Liver (tissue), 9 donors: ENCODE measurements around the gene SEMA4D. TPM values are rescaled to one million over a fixed set of nuclear protein-coding genes. Genes with fewer than 3 reads are reported as not detected.

Experiments used
- DNase-seq: peaks from one replicate; pipeline ENCODE4 v3.0.0-alpha.2; 2017; ENCODE audit warnings: low spot score
- H3K27ac ChIP-seq, 2 donors: one replicate each; pipeline ENCODE4 v1.7.0; 2013; ENCODE audit warnings: inconsistent platforms in 2 of 2, low read length in 2 of 2, control low read depth in 1 of 2, low read depth in 1 of 2, mild to moderate bottlenecking in 1 of 2
- H3K27me3 ChIP-seq, 4 donors: one replicate each; pipeline versions ENCODE4 v1.6.1 to v1.7.0; 2013; ENCODE audit warnings: low read length in 3 of 4, inconsistent platforms in 1 of 4, mild to moderate bottlenecking in 1 of 4, moderate library complexity in 1 of 4; ENCODE audit not compliant: control insufficient read depth in 4 of 4, insufficient read depth in 4 of 4
- H3K36me3 ChIP-seq, 4 donors: one replicate each; pipeline versions ENCODE4 v1.6.1 to v1.7.0; 2013; ENCODE audit warnings: low read length in 3 of 4, mild to moderate bottlenecking in 3 of 4, low read depth in 1 of 4, moderate library complexity in 1 of 4; ENCODE audit not compliant: control insufficient read depth in 4 of 4, insufficient read depth in 3 of 4
- H3K4me1 ChIP-seq, 4 donors: one replicate each; pipeline versions ENCODE4 v1.6.1 to v1.7.0; 2013; ENCODE audit warnings: low read length in 3 of 4, mild to moderate bottlenecking in 3 of 4, moderate library complexity in 1 of 4; ENCODE audit not compliant: control insufficient read depth in 4 of 4, insufficient read depth in 4 of 4
- H3K4me3 ChIP-seq, 3 donors: one replicate each; pipeline versions ENCODE4 v1.6.1 to v1.7.0; 2013; ENCODE audit warnings: low read length in 3 of 3, control low read depth in 1 of 3, low read depth in 1 of 3, mild to moderate bottlenecking in 1 of 3
- H3K9ac ChIP-seq, 2 donors: one replicate each; pipeline ENCODE4 v1.7.0; 2013; ENCODE audit warnings: low read length in 2 of 2, mild to moderate bottlenecking in 2 of 2, moderate library complexity in 2 of 2, control low read depth in 1 of 2, low read depth in 1 of 2
- H3K9me3 ChIP-seq, 4 donors: one replicate each; pipeline versions ENCODE4 v1.6.1 to v1.7.0; 2013; ENCODE audit warnings: low read length in 3 of 4; ENCODE audit not compliant: control insufficient read depth in 4 of 4
- EGR1 ChIP-seq, 2 donors: IDR thresholded peaks; 2 replicates each; pipeline ENCODE4 v1.6.1; 2016 to 2018; ENCODE audit warnings: antibody characterized with exemption in 2 of 2, low read depth in 2 of 2
- FOXA1 ChIP-seq: IDR thresholded peaks from 2 replicates; pipeline ENCODE4 v1.6.1; 2016; ENCODE audit warnings: antibody characterized with exemption
- FOXA2 ChIP-seq: IDR thresholded peaks from 2 replicates; pipeline ENCODE4 v1.6.1; 2016; ENCODE audit warnings: antibody characterized with exemption
- GABPA ChIP-seq, 2 donors: IDR thresholded peaks in 1 of 2; conservative IDR thresholded peaks in 1 of 2; 2 replicates each; pipeline ENCODE4 v1.6.1; 2016; ENCODE audit warnings: antibody characterized with exemption in 2 of 2, mild to moderate bottlenecking in 1 of 2, moderate library complexity in 1 of 2
- HNF4A ChIP-seq, 2 donors: conservative IDR thresholded peaks; 2 replicates each; pipeline ENCODE4 v1.6.1; 2016; ENCODE audit warnings: antibody characterized with exemption in 2 of 2, mild to moderate bottlenecking in 2 of 2
- HNF4G ChIP-seq: IDR thresholded peaks from 2 replicates; pipeline ENCODE4 v1.6.1; 2016; ENCODE audit warnings: antibody characterized with exemption
- JUND ChIP-seq, 2 donors: IDR thresholded peaks; 2 replicates each; pipeline ENCODE4 v1.6.1; 2016; ENCODE audit warnings: antibody characterized with exemption in 2 of 2
- NR2F2 ChIP-seq: IDR thresholded peaks from 2 replicates; pipeline ENCODE4 v1.6.1; 2016; ENCODE audit warnings: antibody characterized with exemption
- RAD21 ChIP-seq, 2 donors: IDR thresholded peaks; 2 replicates each; pipeline ENCODE4 v1.6.1; 2016; ENCODE audit warnings: antibody characterized with exemption in 2 of 2, mild to moderate bottlenecking in 2 of 2
- RXRA ChIP-seq, 2 donors: IDR thresholded peaks; 2 replicates each; pipeline ENCODE4 v1.6.1; 2017 to 2018; ENCODE audit warnings: antibody characterized with exemption in 2 of 2, mild to moderate bottlenecking in 1 of 2
- TAF1 ChIP-seq: conservative IDR thresholded peaks from 2 replicates; pipeline ENCODE4 v1.6.1; 2016; ENCODE audit warnings: antibody characterized with exemption, mild to moderate bottlenecking
- YY1 ChIP-seq: IDR thresholded peaks from 2 replicates; pipeline ENCODE4 v1.6.1; 2016; ENCODE audit warnings: antibody characterized with exemption, mild to moderate bottlenecking
- whole genome bisulfite sequencing: extraction: QIAGEN DNeasy Blood & Tissue Kit; methylation state at CpG from one replicate; pipeline ENCODE4 v1.1.7; 2013; 5-methylcytosine and 5-hydroxymethylcytosine counted together
- polyA plus RNA-seq, 2 donors: library from polyadenylated mRNA; stranded (reverse) in 1 of 2; unstranded in 1 of 2; fragments of 200-250 nt in 1 of 2; fragments of >200 nt in 1 of 2; fragmentation: Nextera tagmentation in 1 of 2; extraction: Ambion mirVana in 1 of 2; gene quantifications; one replicate each; pipeline versions ENCODE4 v1.2.1 to v1.2.3, GENCODE V29; 2013 to 2015
- total RNA-seq, 2 donors: library from RNA; depleted of rRNA; stranded (reverse); fragments of >200 nt; gene quantifications; one replicate each; pipeline ENCODE4 v1.2.3, GENCODE V29; 2014
- TF ChIP-seq, protein P1 (sequence below): IDR thresholded peaks from 2 replicates; pipeline ENCODE4 v1.6.1; 2016; ENCODE audit warnings: antibody characterized with exemption, mild to moderate bottlenecking
- TF ChIP-seq, protein P2 (sequence below): fragments of 150-350 bp; IDR thresholded peaks from 2 replicates; pipeline ENCODE4 v1.5.1; 2017; ENCODE audit warnings: improper control_type of control experiment, low read depth, low read length; ENCODE audit not compliant: missing input control
- TF ChIP-seq, protein P3 (sequence below): IDR thresholded peaks from 2 replicates; pipeline ENCODE4 v1.6.1; 2016; ENCODE audit warnings: antibody characterized with exemption
- TF ChIP-seq, protein P4 (sequence below): IDR thresholded peaks from 2 replicates; pipeline ENCODE4 v1.6.1; 2016; ENCODE audit warnings: antibody characterized with exemption
- TF ChIP-seq, protein P5 (sequence below): IDR thresholded peaks from 2 replicates; pipeline ENCODE4 v1.6.1; 2016; ENCODE audit warnings: antibody characterized with exemption
- donor health status: healthy.
- donor health status: healthy.
- donor health status: healthy.
- donor health status: healthy.
- donor health status: healthy.

SEMA4D gene
- total and polyA plus RNA-seq, 4 donors, result 1.4 to 12.0 (median 4.1) TPM

DNA sequence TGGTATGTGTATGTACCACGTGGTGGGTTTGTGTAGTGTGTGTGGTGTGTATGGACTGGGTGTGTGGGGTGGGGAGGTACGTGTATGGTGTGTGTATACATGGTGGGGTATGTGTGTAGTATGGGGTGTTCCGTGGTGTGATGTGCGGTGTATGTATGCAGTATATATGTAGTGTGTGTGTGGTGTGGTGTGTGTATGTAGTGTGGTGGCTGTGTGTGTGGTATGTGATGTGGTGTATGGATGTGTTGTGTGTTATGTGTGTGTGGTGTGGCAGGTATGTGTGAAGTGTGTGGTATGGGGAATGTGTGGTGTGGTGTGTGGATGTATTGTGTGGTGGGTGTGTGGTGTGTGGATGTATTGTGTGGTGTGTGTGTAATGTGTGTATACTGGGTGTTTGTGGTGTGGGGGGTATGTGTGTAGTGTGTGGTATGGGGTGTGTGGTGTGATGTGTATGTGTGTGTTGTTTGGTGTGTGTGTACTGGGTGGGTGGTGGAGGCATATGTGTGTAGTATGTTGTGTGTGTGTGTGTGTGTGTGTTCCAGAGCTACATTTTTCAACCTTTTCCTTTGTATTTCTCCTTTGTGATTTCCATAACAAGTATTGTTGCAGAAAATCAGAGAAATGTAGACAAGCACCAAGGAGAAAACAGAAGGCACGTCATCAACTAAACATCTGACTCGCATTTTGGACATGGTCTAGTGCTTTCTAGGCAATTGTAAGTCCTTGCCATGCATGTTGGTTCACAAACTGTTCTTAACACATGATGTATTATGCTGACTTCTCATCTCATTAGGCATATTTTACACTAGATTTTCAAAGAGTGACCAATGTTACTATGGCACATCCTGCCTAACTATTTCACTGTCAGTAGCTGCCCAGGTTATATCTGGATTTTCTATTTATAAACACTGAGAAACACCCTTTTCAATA, 13.2 kb downstream of the SEMA4D start:
- no peak overlapping the region for H3K27ac ChIP-seq
- no peak for DNase-seq
- no peaks in the 10 kb centered on the region for H3K9me3 ChIP-seq
- H3K4me1 ChIP-seq, result no peaks in the 10 kb centered on the region
- no peaks in the 10 kb centered on the region for H3K27me3 ChIP-seq
- H3K36me3 ChIP-seq, result no peaks in the 10 kb centered on the region
- no peak overlapping the region for H3K9ac ChIP-seq
- no peak overlapping the region for H3K4me3 ChIP-seq
- 93% methylated on average over 6 of the region's 6 CpGs for WGBS
- TF ChIP-seq NR2F2 (no peak), RAD21 (IDR thresholded peaks at IDR 0.05) (no peak), FOXA1 (no peak), GABPA (IDR thresholded peaks at IDR 0.05 in 1 of 2, conservative IDR thresholded peaks at IDR 0.05 in 1 of 2) (no peak), RXRA (IDR thresholded peaks at IDR 0.05) (no peak), FOXA2 (no peak)
- TF ChIP-seq, protein P1, sequence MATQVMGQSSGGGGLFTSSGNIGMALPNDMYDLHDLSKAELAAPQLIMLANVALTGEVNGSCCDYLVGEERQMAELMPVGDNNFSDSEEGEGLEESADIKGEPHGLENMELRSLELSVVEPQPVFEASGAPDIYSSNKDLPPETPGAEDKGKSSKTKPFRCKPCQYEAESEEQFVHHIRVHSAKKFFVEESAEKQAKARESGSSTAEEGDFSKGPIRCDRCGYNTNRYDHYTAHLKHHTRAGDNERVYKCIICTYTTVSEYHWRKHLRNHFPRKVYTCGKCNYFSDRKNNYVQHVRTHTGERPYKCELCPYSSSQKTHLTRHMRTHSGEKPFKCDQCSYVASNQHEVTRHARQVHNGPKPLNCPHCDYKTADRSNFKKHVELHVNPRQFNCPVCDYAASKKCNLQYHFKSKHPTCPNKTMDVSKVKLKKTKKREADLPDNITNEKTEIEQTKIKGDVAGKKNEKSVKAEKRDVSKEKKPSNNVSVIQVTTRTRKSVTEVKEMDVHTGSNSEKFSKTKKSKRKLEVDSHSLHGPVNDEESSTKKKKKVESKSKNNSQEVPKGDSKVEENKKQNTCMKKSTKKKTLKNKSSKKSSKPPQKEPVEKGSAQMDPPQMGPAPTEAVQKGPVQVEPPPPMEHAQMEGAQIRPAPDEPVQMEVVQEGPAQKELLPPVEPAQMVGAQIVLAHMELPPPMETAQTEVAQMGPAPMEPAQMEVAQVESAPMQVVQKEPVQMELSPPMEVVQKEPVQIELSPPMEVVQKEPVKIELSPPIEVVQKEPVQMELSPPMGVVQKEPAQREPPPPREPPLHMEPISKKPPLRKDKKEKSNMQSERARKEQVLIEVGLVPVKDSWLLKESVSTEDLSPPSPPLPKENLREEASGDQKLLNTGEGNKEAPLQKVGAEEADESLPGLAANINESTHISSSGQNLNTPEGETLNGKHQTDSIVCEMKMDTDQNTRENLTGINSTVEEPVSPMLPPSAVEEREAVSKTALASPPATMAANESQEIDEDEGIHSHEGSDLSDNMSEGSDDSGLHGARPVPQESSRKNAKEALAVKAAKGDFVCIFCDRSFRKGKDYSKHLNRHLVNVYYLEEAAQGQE, result no peak

DNA sequence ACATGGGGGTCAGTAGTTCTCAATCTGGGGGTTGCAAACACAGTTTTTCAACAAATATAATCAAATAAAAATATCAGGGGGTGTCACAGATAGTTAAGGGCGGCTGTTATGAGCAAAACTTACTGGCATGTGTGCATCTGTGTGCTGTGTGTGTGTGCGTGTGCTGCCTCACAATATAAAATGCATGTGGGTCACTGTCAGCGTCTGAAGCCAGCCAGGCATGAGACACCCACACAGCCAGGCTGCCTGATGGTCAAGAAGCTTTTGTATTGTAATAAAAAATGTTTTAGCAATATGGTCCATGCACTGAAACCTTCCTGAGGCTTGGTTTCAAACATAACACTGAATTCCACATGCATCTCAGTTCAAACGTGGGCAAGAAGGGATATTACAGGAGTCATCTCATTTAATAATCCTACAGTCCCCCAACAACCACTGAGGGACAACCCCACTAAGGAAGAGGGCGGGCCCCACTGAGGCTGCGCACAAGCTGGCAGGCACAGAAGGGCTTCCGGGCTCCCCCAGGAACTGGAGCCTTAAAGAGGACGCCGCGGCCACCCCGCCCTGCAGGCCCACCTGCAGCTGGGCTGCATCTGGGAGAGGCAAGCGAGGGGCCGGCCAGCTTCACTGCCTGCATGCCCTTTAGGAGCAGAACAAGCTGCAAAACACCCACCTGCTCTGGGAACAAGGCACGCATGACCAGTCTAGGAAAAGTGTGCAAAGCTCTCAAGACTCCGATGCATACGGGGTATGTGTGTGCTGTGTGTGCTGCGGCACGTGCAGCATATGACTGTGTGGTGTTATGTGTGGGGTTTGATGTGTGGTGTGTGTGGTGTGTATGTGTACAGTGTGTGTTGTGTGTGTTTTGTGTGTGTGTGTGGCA, 14.1 kb downstream of the SEMA4D start:
- Histone ChIP-seq H3K4me1 (no peaks in the 10 kb centered on the region), H3K9me3 (no peaks in the 10 kb centered on the region), H3K36me3 (no peaks in the 10 kb centered on the region), H3K27me3 (no peaks in the 10 kb centered on the region), H3K4me3 (no peak overlapping the region), H3K9ac (no peak overlapping the region), H3K27ac (no peak overlapping the region)
- WGBS, result 81% methylated on average over 18 of the region's 18 CpGs
- no peak for DNase-seq
- TF ChIP-seq, protein P2, sequence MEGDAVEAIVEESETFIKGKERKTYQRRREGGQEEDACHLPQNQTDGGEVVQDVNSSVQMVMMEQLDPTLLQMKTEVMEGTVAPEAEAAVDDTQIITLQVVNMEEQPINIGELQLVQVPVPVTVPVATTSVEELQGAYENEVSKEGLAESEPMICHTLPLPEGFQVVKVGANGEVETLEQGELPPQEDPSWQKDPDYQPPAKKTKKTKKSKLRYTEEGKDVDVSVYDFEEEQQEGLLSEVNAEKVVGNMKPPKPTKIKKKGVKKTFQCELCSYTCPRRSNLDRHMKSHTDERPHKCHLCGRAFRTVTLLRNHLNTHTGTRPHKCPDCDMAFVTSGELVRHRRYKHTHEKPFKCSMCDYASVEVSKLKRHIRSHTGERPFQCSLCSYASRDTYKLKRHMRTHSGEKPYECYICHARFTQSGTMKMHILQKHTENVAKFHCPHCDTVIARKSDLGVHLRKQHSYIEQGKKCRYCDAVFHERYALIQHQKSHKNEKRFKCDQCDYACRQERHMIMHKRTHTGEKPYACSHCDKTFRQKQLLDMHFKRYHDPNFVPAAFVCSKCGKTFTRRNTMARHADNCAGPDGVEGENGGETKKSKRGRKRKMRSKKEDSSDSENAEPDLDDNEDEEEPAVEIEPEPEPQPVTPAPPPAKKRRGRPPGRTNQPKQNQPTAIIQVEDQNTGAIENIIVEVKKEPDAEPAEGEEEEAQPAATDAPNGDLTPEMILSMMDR, result no peak
- TF ChIP-seq HNF4G (no peak), EGR1 (IDR thresholded peaks at IDR 0.05; ENCODE audit: low read depth in 2 of 2) (no peak), RXRA (IDR thresholded peaks at IDR 0.05) (no peak), HNF4A (conservative IDR thresholded peaks at IDR 0.05) (no peak), JUND (IDR thresholded peaks at IDR 0.05) (no peak), FOXA1 (no peak), GABPA (IDR thresholded peaks at IDR 0.05 in 1 of 2, conservative IDR thresholded peaks at IDR 0.05 in 1 of 2) (no peak), RAD21 (IDR thresholded peaks at IDR 0.05) (no peak), NR2F2 (no peak), FOXA2 (no peak), TAF1 (no peak), YY1 (no peak)
- TF ChIP-seq, protein P3, sequence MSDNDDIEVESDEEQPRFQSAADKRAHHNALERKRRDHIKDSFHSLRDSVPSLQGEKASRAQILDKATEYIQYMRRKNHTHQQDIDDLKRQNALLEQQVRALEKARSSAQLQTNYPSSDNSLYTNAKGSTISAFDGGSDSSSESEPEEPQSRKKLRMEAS, result no peak
- TF ChIP-seq, protein P4, sequence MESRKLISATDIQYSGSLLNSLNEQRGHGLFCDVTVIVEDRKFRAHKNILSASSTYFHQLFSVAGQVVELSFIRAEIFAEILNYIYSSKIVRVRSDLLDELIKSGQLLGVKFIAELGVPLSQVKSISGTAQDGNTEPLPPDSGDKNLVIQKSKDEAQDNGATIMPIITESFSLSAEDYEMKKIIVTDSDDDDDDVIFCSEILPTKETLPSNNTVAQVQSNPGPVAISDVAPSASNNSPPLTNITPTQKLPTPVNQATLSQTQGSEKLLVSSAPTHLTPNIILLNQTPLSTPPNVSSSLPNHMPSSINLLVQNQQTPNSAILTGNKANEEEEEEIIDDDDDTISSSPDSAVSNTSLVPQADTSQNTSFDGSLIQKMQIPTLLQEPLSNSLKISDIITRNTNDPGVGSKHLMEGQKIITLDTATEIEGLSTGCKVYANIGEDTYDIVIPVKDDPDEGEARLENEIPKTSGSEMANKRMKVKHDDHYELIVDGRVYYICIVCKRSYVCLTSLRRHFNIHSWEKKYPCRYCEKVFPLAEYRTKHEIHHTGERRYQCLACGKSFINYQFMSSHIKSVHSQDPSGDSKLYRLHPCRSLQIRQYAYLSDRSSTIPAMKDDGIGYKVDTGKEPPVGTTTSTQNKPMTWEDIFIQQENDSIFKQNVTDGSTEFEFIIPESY, result no peak
- TF ChIP-seq, protein P5, sequence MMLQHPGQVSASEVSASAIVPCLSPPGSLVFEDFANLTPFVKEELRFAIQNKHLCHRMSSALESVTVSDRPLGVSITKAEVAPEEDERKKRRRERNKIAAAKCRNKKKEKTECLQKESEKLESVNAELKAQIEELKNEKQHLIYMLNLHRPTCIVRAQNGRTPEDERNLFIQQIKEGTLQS, result no peak
- TF ChIP-seq, protein P1, result no peak
